Osteoblast (primary cell): ENCODE data around the gene DUSP15. TPM values are rescaled to one million over a fixed set of nuclear protein-coding genes. Genes with fewer than 3 reads are reported as not detected.
A peak's percentile ranks its signal among the peaks of the same experiment; 100 is the strongest.

Experiments used
- DNase-seq: peaks from one replicate; pipeline ENCODE4 v3.0.0; 2011; ENCODE audit warnings: low spot score, mixed read lengths; ENCODE audit not compliant: insufficient read length; ENCODE audit errors: missing footprints
- H2AFZ ChIP-seq: 2 replicates; pipeline ENCODE4 v1.6.0; 2011; ENCODE audit warnings: mild to moderate bottlenecking, low read length
- H3K27ac ChIP-seq: 2 replicates; pipeline ENCODE4 v1.5.1; 2011; ENCODE audit warnings: mild to moderate bottlenecking, low read depth, low read length, moderate library complexity
- H3K27me3 ChIP-seq: 2 replicates; pipeline ENCODE4 v1.6.0; 2012; ENCODE audit warnings: mild to moderate bottlenecking, control low read depth, inconsistent platforms, low read length, moderate library complexity; ENCODE audit not compliant: insufficient read depth
- H3K36me3 ChIP-seq: 2 replicates; pipeline ENCODE4 v1.5.1; 2011; ENCODE audit warnings: mild to moderate bottlenecking, low read length, control low read depth, moderate library complexity; ENCODE audit not compliant: insufficient read depth
- H3K4me1 ChIP-seq: 2 replicates; pipeline ENCODE4 v1.5.1; 2011; ENCODE audit warnings: mild to moderate bottlenecking, low read length, control low read depth, moderate library complexity; ENCODE audit not compliant: insufficient read depth
- H3K4me2 ChIP-seq: 2 replicates; pipeline ENCODE4 v1.6.0; 2011; ENCODE audit warnings: mild to moderate bottlenecking, low read length; ENCODE audit not compliant: insufficient read depth
- H3K4me3 ChIP-seq: fragments of 200-600 bp; sonication (generic); 3 replicates; pipeline ENCODE4 v1.5.1; 2012; ENCODE audit warnings: mild to moderate bottlenecking, low read length, inconsistent platforms; ENCODE audit not compliant: insufficient read depth
- H3K79me2 ChIP-seq: 2 replicates; pipeline ENCODE4 v1.6.0; 2012; ENCODE audit warnings: mild to moderate bottlenecking, low read length, control low read depth, inconsistent platforms; ENCODE audit not compliant: insufficient read depth
- H3K9me3 ChIP-seq: 2 replicates; pipeline ENCODE4 v1.5.1; 2011; ENCODE audit warnings: low read depth, low read length, control low read depth
- H4K20me1 ChIP-seq: 2 replicates; pipeline ENCODE4 v1.6.0; 2012; ENCODE audit warnings: mild to moderate bottlenecking, low read length, control low read depth; ENCODE audit not compliant: insufficient read depth
- total RNA-seq: library from RNA; depleted of rRNA; stranded (reverse); fragments of >200 nt; gene quantifications from 2 replicates; pipeline ENCODE4 v1.2.3, GENCODE V29; 2012
- TF ChIP-seq, protein P1 (sequence below): IDR thresholded peaks from 2 replicates; pipeline ENCODE4 v1.5.1; 2011; ENCODE audit warnings: mild to moderate bottlenecking, low read depth, low read length, moderate library complexity; ENCODE audit errors: extremely low read depth

Gene DUSP15
- total RNA-seq, 1 donor, result 1.4 TPM

DNA sequence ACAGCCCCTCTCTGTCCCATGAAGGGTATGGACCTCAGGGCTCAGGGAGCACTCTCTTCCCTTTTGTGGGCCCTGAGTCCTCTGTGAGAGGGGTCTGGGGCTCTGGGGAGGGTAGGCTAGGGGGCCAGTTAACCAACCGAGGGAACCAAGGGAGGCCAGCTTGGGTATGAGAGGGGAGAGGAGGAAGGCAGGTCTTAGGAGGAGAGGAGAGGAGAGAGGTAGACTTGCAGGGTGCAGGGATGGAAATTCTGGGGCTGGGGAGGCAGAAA, 720 bp downstream of the DUSP15 start:
- DNase-seq, result no peak
- Histone ChIP-seq H3K4me2 (peak overlapping the region; percentile 88), H3K27me3 (peaks cover 37% of the 10 kb centered on the region), H3K79me2 (no peaks in the 10 kb centered on the region), H3K4me1 (peaks cover 3% of the 10 kb centered on the region), H3K36me3 (no peaks in the 10 kb centered on the region), H3K9me3 (no peaks in the 10 kb centered on the region), H3K4me3 (peak overlapping the region; percentile 68), H3K27ac (no peak overlapping the region), H4K20me1 (peaks cover 3% of the 10 kb centered on the region), H2AFZ (peak overlapping the region; percentile 87)
- TF ChIP-seq, protein P1, sequence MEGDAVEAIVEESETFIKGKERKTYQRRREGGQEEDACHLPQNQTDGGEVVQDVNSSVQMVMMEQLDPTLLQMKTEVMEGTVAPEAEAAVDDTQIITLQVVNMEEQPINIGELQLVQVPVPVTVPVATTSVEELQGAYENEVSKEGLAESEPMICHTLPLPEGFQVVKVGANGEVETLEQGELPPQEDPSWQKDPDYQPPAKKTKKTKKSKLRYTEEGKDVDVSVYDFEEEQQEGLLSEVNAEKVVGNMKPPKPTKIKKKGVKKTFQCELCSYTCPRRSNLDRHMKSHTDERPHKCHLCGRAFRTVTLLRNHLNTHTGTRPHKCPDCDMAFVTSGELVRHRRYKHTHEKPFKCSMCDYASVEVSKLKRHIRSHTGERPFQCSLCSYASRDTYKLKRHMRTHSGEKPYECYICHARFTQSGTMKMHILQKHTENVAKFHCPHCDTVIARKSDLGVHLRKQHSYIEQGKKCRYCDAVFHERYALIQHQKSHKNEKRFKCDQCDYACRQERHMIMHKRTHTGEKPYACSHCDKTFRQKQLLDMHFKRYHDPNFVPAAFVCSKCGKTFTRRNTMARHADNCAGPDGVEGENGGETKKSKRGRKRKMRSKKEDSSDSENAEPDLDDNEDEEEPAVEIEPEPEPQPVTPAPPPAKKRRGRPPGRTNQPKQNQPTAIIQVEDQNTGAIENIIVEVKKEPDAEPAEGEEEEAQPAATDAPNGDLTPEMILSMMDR, result no peak

- H3K4me3 ChIP-seq, result no peak overlapping the region
- H3K27ac ChIP-seq, result no peak overlapping the region
- H3K4me2 ChIP-seq, result no peak overlapping the region
- peaks cover 3% of the 10 kb centered on the region for H4K20me1 ChIP-seq
- H3K36me3 ChIP-seq, result no peaks in the 10 kb centered on the region
- TF ChIP-seq, protein P1, result no peak
- no peak overlapping the region for H2AFZ ChIP-seq
- peaks cover 3% of the 10 kb centered on the region for H3K4me1 ChIP-seq
- no peaks in the 10 kb centered on the region for H3K79me2 ChIP-seq
- H3K27me3 ChIP-seq, result peaks cover 37% of the 10 kb centered on the region
- no peak for DNase-seq
- no peaks in the 10 kb centered on the region for H3K9me3 ChIP-seq
Measured at GRCh38 chr20:31868853-31869672, 1.3 kb downstream of the DUSP15 start.

DNA sequence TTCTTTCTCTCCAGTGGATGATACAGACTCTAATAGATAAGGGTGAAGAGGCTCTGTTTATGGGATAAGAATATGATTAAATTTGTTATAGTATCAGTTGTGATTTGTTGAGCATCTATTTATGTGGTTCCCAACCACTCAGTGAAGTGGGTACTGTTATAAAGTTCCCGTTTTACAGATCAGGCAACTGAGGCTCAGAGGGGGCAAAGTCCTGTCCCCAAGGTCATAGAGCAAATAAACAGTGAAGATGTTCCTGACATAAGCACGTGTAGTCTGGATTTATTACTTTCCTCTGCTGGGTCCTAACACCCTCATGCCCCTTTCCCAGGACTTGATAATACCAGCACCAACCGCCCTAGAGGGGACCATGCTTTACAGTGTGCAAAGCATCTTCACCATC, 4.1 kb downstream of the DUSP15 start:
- Histone ChIP-seq H3K79me2 (no peaks in the 10 kb centered on the region), H2AFZ (no peak overlapping the region), H3K9me3 (no peaks in the 10 kb centered on the region), H3K36me3 (no peaks in the 10 kb centered on the region), H4K20me1 (peaks cover 3% of the 10 kb centered on the region), H3K4me2 (no peak overlapping the region), H3K4me1 (peaks cover 3% of the 10 kb centered on the region), H3K4me3 (no peak overlapping the region), H3K27me3 (peaks cover 33% of the 10 kb centered on the region), H3K27ac (no peak overlapping the region)
- DNase-seq, result no peak
- TF ChIP-seq, protein P1, result no peak

DNA sequence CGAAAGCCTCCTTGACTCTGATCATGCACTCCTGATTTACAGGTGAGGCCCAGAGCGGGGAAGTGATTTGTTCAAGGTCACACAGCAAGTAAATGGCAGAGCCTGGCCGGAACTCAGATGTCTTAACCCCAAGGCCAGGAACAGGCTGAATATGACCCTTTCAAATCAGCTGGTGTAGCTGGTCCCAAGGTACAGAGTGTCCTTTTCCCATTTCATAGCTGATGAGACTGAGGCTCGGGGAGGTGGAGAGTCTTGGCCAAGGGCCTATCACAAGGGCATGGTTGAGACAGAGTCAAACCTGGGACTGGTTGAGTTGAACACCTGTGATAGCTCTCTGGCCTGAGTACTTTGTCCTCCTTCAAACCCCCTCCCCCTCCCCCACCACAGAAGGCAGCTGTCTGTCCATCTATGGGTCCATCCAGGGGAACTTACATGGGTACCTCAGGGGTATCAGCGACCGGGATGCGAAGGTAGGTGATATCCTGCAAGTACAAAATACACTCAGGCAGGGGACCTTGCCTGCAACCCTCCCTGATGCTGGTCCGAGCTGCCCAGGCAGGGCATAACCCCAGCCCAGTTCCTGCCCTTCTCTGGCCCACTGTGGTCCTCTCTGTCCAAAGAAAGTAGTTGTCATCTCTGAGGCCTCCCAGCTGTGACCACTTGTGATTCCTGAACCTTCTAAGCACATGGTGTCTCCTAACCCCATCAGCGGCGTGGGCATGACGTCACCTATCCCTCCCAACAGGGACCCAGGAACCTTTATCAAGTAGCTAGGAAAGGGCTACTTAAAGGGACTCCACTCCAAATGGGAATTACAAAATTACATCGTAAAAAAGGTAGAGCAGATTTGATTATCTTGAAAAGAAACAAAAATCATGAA, 5.6 kb downstream of the DUSP15 start:
- TF ChIP-seq, protein P1, result no peak
- no peak overlapping the region for H3K4me2 ChIP-seq
- H3K79me2 ChIP-seq, result no peaks in the 10 kb centered on the region
- H3K27me3 ChIP-seq, result peaks cover 34% of the 10 kb centered on the region
- no peak overlapping the region for H3K4me3 ChIP-seq
- peaks cover 3% of the 10 kb centered on the region for H3K4me1 ChIP-seq
- no peak overlapping the region for H3K27ac ChIP-seq
- H3K36me3 ChIP-seq, result no peaks in the 10 kb centered on the region
- no peak overlapping the region for H2AFZ ChIP-seq
- H3K9me3 ChIP-seq, result no peaks in the 10 kb centered on the region
- DNase-seq, result peak; percentile 61
- H4K20me1 ChIP-seq, result peaks cover 3% of the 10 kb centered on the region
